HEK293T (cell line): ENCODE results near the gene ACOD1.

ENCODE experiments used
- BHLHE40 ChIP-seq: fragments of 450-650 bp; IDR thresholded peaks from 2 replicates; pipeline ENCODE4 v1.6.1; 2016; ENCODE audit warnings: mild to moderate bottlenecking, moderate library complexity, borderline replicate concordance
- CTBP1 ChIP-seq: fragments of 450-650 bp; IDR thresholded peaks from 2 replicates; pipeline ENCODE4 v1.6.1; 2016; ENCODE audit warnings: borderline replicate concordance
- ELF4 ChIP-seq: fragments of 450-650 bp; IDR thresholded peaks from 2 replicates; pipeline ENCODE4 v1.6.1; 2017; ENCODE audit warnings: antibody characterized with exemption
- FOXK2 ChIP-seq: fragments of 450-650 bp; IDR thresholded peaks from 2 replicates; pipeline ENCODE4 v1.6.1; 2016; ENCODE audit warnings: mild to moderate bottlenecking
- FOXM1 ChIP-seq: fragments of 450-650 bp; IDR thresholded peaks from 2 replicates; pipeline ENCODE4 v1.6.1; 2017; ENCODE audit warnings: mild to moderate bottlenecking, borderline replicate concordance
- L3MBTL2 ChIP-seq: fragments of 450-650 bp; conservative IDR thresholded peaks from 2 replicates; pipeline ENCODE4 v1.6.1; 2016; ENCODE audit warnings: mild to moderate bottlenecking
- SP1 ChIP-seq: fragments of 450-650 bp; IDR thresholded peaks from 2 replicates; pipeline ENCODE4 v1.6.1; 2017
- TARDBP ChIP-seq: fragments of 450-650 bp; IDR thresholded peaks from 2 replicates; pipeline ENCODE4 v1.6.1; 2016

- TF ChIP-seq FOXM1 (no peak), CTBP1 (no peak), FOXK2 (no peak), BHLHE40 (no peak), L3MBTL2 (no peak), ELF4 (no peak), TARDBP (no peak), SP1 (no peak)
Observed at GRCh38 chr13:77000475-77000874, 52.2 kb downstream of the ACOD1 start.
